Kidney epithelial cell (primary cell): Measurements from ENCODE around the gene ASB2. TPM values are rescaled to one million over a fixed set of nuclear protein-coding genes. Genes with fewer than 3 reads are reported as not detected.

ENCODE experiments used
- DNase-seq: peaks from one replicate; pipeline ENCODE4 v3.0.0-alpha.2; 2010; ENCODE audit warnings: low read depth
- H3K27me3 ChIP-seq: 2 replicates; pipeline ENCODE4 v1.6.0; 2011; ENCODE audit warnings: low read length; ENCODE audit not compliant: control insufficient read depth, insufficient read depth
- H3K36me3 ChIP-seq: 2 replicates; pipeline ENCODE4 v1.5.1; 2011; ENCODE audit warnings: low read length; ENCODE audit not compliant: control insufficient read depth, insufficient read depth
- H3K4me3 ChIP-seq: 2 replicates; pipeline ENCODE4 v1.5.1; 2011; ENCODE audit warnings: low read depth, mild to moderate bottlenecking, control low read depth, low read length
- total RNA-seq: library from RNA; depleted of rRNA; stranded (reverse); fragments of >200 nt; gene quantifications from 2 replicates; pipeline ENCODE4 v1.2.3, GENCODE V29; 2015
- TF ChIP-seq, protein P1 (sequence below): IDR thresholded peaks from 2 replicates; pipeline ENCODE4 v1.5.1; 2011; ENCODE audit warnings: mild to moderate bottlenecking, moderate library complexity, low read length, control low read depth, inconsistent platforms; ENCODE audit not compliant: insufficient read depth, poor library complexity, severe bottlenecking

ASB2 gene
- total RNA-seq, 1 donor from 2014 or later, result 7.4 TPM

DNA sequence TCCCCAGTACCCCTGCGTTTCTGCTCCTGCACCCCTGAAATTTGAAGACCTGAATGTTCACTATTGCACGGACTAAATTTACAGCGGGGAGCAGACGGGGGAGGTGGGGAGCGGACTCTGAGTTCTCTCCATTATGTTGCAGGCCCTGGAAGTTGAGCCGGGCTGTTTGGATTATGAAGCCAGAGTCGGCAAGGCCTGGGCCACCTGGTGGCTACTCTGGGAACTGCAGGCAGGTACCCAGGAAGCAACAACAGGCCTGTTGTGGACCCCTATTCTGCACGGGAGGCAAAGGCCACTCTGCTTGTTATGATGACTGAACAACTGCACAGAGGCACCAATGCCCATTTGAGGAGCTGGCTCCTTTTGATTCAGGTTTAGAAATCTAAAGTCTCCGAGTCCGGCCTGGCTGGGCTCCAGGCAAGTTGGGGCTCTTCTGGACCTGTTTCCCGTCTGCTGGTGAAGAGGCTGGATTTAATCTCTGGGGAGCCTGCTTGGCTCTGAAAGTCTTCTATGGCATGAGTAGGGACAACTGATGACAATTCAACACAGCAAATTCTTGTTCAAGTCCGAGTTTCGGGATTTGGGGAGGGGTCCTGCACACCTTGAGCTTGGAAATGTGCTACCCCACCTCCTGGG lies 83.3 kb downstream of the ASB2 start:
- TF ChIP-seq, protein P1, sequence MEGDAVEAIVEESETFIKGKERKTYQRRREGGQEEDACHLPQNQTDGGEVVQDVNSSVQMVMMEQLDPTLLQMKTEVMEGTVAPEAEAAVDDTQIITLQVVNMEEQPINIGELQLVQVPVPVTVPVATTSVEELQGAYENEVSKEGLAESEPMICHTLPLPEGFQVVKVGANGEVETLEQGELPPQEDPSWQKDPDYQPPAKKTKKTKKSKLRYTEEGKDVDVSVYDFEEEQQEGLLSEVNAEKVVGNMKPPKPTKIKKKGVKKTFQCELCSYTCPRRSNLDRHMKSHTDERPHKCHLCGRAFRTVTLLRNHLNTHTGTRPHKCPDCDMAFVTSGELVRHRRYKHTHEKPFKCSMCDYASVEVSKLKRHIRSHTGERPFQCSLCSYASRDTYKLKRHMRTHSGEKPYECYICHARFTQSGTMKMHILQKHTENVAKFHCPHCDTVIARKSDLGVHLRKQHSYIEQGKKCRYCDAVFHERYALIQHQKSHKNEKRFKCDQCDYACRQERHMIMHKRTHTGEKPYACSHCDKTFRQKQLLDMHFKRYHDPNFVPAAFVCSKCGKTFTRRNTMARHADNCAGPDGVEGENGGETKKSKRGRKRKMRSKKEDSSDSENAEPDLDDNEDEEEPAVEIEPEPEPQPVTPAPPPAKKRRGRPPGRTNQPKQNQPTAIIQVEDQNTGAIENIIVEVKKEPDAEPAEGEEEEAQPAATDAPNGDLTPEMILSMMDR, result peak; percentile 98
- Histone ChIP-seq H3K27me3 (peaks cover 8% of the 10 kb centered on the region), H3K4me3 (no peak overlapping the region), H3K36me3 (no peaks in the 10 kb centered on the region)
- DNase-seq, result no peak

DNA sequence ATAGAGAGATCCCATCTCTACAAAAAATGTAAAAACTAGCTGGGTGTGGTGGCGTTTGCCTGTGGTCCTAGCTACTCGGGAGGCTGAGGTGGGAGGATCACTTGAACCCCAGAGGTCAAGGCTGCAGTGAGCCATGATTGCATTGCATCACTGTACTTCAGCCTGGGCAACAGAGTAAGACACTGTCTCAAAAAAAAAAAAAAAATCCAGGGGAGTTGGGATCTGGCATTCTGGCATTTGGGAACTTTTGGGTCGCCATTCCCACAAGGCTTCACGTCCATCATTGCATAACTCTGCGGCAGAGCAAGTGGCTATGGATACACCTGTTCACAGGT lies 83.9 kb downstream of the ASB2 start:
- Histone ChIP-seq H3K27me3 (peaks cover 8% of the 10 kb centered on the region), H3K4me3 (no peak overlapping the region), H3K36me3 (no peaks in the 10 kb centered on the region)
- TF ChIP-seq, protein P1, result no peak
- no peak for DNase-seq

DNA sequence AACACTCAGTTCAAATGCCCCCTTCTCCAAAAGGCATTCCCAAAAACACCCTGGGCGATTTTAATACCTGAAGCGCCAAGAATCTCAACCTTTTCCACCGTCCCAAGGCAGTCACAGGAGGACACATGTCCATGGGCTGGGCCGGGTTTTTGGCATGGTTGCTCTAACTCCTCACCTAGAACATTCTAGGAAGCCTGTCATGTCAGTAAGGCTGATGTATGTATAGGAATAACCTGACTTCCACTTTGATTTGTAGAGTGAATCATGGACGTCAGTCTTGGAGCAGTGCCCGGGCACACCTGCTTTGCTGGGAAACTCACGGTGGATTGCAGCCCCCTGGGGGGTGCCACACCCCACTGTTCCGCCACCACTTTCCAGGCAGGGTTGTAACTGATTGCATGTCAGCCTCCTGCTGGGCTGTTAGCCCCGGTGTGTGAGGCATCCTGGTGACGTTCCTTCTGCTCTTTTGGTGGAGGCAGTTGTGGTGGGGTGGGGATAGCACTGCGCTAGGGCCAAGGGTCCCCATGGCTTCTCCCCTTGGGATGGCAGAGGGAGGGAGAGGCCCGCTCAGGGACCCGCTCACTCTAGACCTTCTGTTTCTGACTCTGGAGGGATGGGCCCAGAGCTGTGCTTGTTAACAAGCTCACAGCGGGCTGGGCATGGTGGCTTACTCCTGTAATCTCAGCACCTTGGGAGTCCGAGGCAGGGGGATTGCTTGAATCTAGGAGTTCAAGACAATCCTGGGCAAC lies 84.4 kb downstream of the ASB2 start:
- H3K4me3 ChIP-seq, result no peak overlapping the region
- TF ChIP-seq, protein P1, result no peak
- DNase-seq, result no peak
- peaks cover 8% of the 10 kb centered on the region for H3K27me3 ChIP-seq
- H3K36me3 ChIP-seq, result no peaks in the 10 kb centered on the region

DNA sequence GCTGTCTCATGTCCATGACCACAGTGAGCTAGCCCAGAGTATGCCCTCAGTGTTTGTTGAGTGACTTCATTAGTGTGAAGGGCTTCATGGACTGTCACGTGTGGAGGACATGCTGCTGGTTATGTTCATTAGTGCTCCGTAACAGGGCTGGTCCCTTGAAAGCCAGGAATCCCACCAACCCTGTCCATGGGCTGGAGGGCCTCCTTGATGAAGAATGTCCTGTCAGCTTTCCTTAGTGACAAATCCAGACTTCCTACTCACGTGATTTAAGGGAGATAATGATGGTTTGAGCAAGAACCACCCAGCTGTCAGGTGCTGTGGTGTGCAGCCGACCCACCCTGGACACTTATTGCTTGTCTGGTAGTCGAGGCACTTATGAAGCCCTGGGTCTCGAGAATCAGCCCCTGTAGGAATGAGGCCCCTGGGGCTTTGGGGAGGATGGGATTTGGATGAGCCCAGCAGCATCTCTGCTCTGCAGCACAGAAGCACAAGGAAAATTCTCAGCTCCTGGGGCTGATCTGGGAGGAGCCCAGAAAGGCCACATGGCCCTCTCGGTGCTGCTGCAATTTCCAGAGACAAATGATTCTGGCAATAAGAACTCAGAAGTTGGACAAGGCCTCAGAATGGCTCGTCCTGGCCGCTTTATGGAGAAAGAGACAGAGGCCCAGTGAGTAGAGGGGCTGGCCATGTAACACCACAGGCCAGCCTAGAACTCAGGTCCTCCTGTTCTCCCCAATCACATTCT lies 86.5 kb downstream of the ASB2 start:
- DNase-seq, result no peak
- peaks cover 5% of the 10 kb centered on the region for H3K27me3 ChIP-seq
- TF ChIP-seq, protein P1, result no peak
- H3K4me3 ChIP-seq, result no peak overlapping the region
- H3K36me3 ChIP-seq, result no peaks in the 10 kb centered on the region

DNA sequence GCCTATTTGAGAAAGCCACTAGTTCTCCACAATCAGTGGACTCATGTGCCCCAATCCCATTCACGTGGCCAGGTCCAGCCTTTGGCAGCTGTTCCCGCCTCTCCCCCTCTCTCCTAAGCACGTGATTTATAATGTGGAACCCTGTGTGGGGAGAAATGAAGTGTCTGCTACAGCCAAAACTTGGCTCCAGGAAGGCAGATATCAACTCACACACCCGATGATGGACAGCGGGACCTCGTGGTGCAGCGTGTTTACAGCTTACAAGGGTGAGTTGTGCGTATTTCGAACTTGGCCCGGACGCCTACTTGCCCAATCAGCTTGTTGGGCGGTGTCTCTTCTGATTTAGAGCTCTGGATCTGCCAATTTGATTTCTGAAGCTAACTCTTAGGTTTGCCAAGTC lies 87.4 kb downstream of the ASB2 start:
- TF ChIP-seq, protein P1, result no peak
- H3K27me3 ChIP-seq, result peaks cover 5% of the 10 kb centered on the region
- H3K36me3 ChIP-seq, result no peaks in the 10 kb centered on the region
- no peak for DNase-seq
- H3K4me3 ChIP-seq, result no peak overlapping the region
